H1 (cell line): Measurements from ENCODE around the gene STXBP6. TPM values are rescaled to one million over a fixed set of nuclear protein-coding genes. Genes with fewer than 3 reads are reported as not detected.

ENCODE experiments used
- EGR1 ChIP-seq: IDR thresholded peaks from 2 replicates; pipeline ENCODE4 v1.6.1; 2011; ENCODE audit warnings: low read depth, low read length, borderline replicate concordance
- GABPA ChIP-seq: IDR thresholded peaks from 2 replicates; pipeline ENCODE4 v1.6.1; 2011; ENCODE audit warnings: mild to moderate bottlenecking, low read length, moderate library complexity, borderline replicate concordance; ENCODE audit not compliant: insufficient read depth
- polyA plus RNA-seq, 7 experiments: library from polyadenylated mRNA; depleted of rRNA in 3 of 7; stranded (reverse) in 5 of 7; unstranded in 2 of 7; fragments of >200 nt in 5 of 7; fragments of 200-250 nt in 2 of 7; gene quantifications; 1 replicate in 5 of 7; 2 replicates in 1 of 7; 4 replicates in 1 of 7; pipeline versions ENCODE4 v1.2.1 to v1.2.3, GENCODE V29; 2011 to 2013; ENCODE audit warnings: missing spikeins in 2 of 7, mixed read lengths in 2 of 7
- total RNA-seq: library from RNA; stranded (reverse); fragmentation: NEBNext Ultra II Directional; extraction: Animal tissue kit (Norgen Biotek cat#: 25700); gene quantifications from 2 replicates; pipeline ENCODE4 v1.2.1, GENCODE V29; 2021

The STXBP6 gene
- total and polyA plus RNA-seq, 2 of the 8 experiments (the other 6 are each of a cell fraction or from before 2014, with no cell fraction given) = 9.4 to 18.1 TPM

GRCh38 chr14:25097120-25097519, 47.2 kb upstream of the STXBP6 start (continued):
- TF ChIP-seq GABPA = no peak
- TF ChIP-seq EGR1 = no peak
